ENCODE data around the gene N4BP2L2. TPM values are rescaled to one million over a fixed set of nuclear protein-coding genes. Genes with fewer than 3 reads are reported as not detected.

The N4BP2L2 gene
- total RNA-seq, 1 experiment from 2014 or later: 92.7 TPM

GRCh38 chr13:32530841-32531253 lies 7.7 kb downstream of the N4BP2L2 start:
- DNase-seq (ENCODE audit: low read depth, low spot score): no peak
- Histone ChIP-seq H2AFZ (ENCODE audit: low read depth, low read length, poor library complexity, severe bottlenecking) (no peak overlapping the region), H3K27me3 (ENCODE audit: insufficient read depth, low read length) (no peaks in the 10 kb centered on the region), H3K36me3 (ENCODE audit: control insufficient read depth in 1 of 2, insufficient read depth in 2 of 2, low read length in 2 of 2) (peaks cover 15 to 18% of the 10 kb centered on the region in 2 experiments), H3K27ac (ENCODE audit: low read depth, low read length) (no peak overlapping the region), H4K20me1 (ENCODE audit: insufficient read depth) (peaks cover 11% of the 10 kb centered on the region; the same call in 1 of the 2 replicates), H3K4me2 (ENCODE audit: low read length) (no peak overlapping the region), H3K9ac (ENCODE audit: low read length) (no peak overlapping the region), H3K4me1 (ENCODE audit: control insufficient read depth in 1 of 2, insufficient read depth in 2 of 2, low read length in 2 of 2) (no peaks in the 10 kb centered on the region), H3K9me2 (ENCODE audit: insufficient read depth) (no peaks in the 10 kb centered on the region), H3K79me2 (ENCODE audit: insufficient read depth, low read length) (peaks cover 96% of the 10 kb centered on the region), H3K4me3 (replicated peaks in 1 of 2; ENCODE audit: low read depth in 1 of 2, low read length in 2 of 2) (no peak overlapping the region), H3K9me3 (ENCODE audit: control insufficient read depth in 1 of 2, insufficient read depth in 1 of 2, low read depth in 1 of 2, low read length in 2 of 2) (no peaks in the 10 kb centered on the region)
- CTCF ChIA-PET: no interaction called here
- POLR2A ChIA-PET: no interaction called here
- ATAC-seq: no peak
- BruUV-seq (replicated peaks): no TSS peak
- RAD21 ChIA-PET (ENCODE audit: low non-redundant PET in 1 of 2, low total read pairs in 2 of 2, uncharacterized antibody in 2 of 2, unreplicated experiment in 2 of 2): no interaction called here
- TF ChIP-seq FOSL1 (IDR thresholded peaks at IDR 0.05; ENCODE audit: low read depth): no peak
- no peak for TF ChIP-seq SP1 (IDR thresholded peaks at IDR 0.05; ENCODE audit: low read depth)
- no peak for TF ChIP-seq EGR1 (IDR thresholded peaks at IDR 0.05; ENCODE audit: low read depth)
- TF ChIP-seq EZH2 (IDR thresholded peaks at IDR 0.05): no peak
- no peak for TF ChIP-seq YY1 (IDR thresholded peaks at IDR 0.05; ENCODE audit: extremely low read depth, insufficient replicate concordance, low read depth, low read length)
- TF ChIP-seq POLR2A (IDR thresholded peaks at IDR 0.05; ENCODE audit: borderline replicate concordance, extremely low read depth, insufficient read depth, insufficient read length): no peak
- TF ChIP-seq ZBTB33 (IDR thresholded peaks at IDR 0.05; ENCODE audit: extremely low read depth, insufficient replicate concordance, low read length): no peak
- TF ChIP-seq CBX3 (IDR thresholded peaks at IDR 0.05; ENCODE audit: low read depth): no peak
- no peak for TF ChIP-seq ZFX (IDR thresholded peaks at IDR 0.05)
- no peak for TF ChIP-seq TCF7L2 (IDR thresholded peaks at IDR 0.05; ENCODE audit: borderline replicate concordance, extremely low read depth, insufficient read depth, insufficient read length)
- no peak for TF ChIP-seq SIN3A (IDR thresholded peaks at IDR 0.05; ENCODE audit: low read depth)
- TF ChIP-seq POLR2AphosphoS5 (IDR thresholded peaks at IDR 0.05; ENCODE audit: low read depth, low read length): no peak
- TF ChIP-seq SRF (IDR thresholded peaks at IDR 0.05; ENCODE audit: low read depth): no peak
- no peak for TF ChIP-seq JUND (IDR thresholded peaks at IDR 0.05)
- no peak for TF ChIP-seq ELF1 (IDR thresholded peaks at IDR 0.05; ENCODE audit: borderline replicate concordance, low read depth)
- no peak for TF ChIP-seq REST (IDR thresholded peaks at IDR 0.05; ENCODE audit: low read depth)
- TF ChIP-seq CEBPB (IDR thresholded peaks at IDR 0.05; ENCODE audit: low read depth): no peak
- no peak for TF ChIP-seq CTCF (IDR thresholded peaks at IDR 0.05 in 2 of 3, conservative IDR thresholded peaks at IDR 0.05 in 1 of 3; ENCODE audit: borderline replicate concordance in 1 of 3, insufficient read depth in 1 of 3, low read depth in 2 of 3, low read length in 2 of 3)
- no peak for TF ChIP-seq MAX (IDR thresholded peaks at IDR 0.05)
- intact Hi-C loops (cut with micrococcal nuclease): no loop called here

Data from HCT116 (cell line).